Transverse colon (tissue), 4 donors: ENCODE data around the gene NKD1.
A peak's percentile ranks its signal among the peaks of the same experiment; 100 is the strongest.

ENCODE experiments used
- EP300 ChIP-seq: sonication (generic); formaldehyde crosslinking; IDR thresholded peaks from one replicate; pipeline ENCODE4 v1.6.1; 2017; ENCODE audit warnings: antibody characterized with exemption, low read depth
- POLR2A ChIP-seq: fragments of 450-650 bp; IDR thresholded peaks from one replicate; pipeline ENCODE4 v1.6.1; 2016; ENCODE audit warnings: antibody characterized with exemption, mild to moderate bottlenecking, moderate library complexity
- POLR2AphosphoS5 ChIP-seq, 3 donors: sonication (generic); formaldehyde crosslinking; IDR thresholded peaks; one replicate each; pipeline ENCODE4 v1.6.1; 2016; ENCODE audit warnings: antibody characterized with exemption in 3 of 3
- TF ChIP-seq, protein P1 (sequence below), 5 experiments: fragments of 200-600 bp in 3 of 5; fragments of 450-650 bp in 2 of 5; sonication (generic) in 3 of 5; IDR thresholded peaks; 1 replicate in 2 of 5; 2 replicates in 3 of 5; pipeline ENCODE4 v1.5.1; 2016 to 2017; ENCODE audit warnings: antibody characterized with exemption in 5 of 5, inconsistent platforms in 3 of 5, mild to moderate bottlenecking in 2 of 5, moderate library complexity in 1 of 5

DNA sequence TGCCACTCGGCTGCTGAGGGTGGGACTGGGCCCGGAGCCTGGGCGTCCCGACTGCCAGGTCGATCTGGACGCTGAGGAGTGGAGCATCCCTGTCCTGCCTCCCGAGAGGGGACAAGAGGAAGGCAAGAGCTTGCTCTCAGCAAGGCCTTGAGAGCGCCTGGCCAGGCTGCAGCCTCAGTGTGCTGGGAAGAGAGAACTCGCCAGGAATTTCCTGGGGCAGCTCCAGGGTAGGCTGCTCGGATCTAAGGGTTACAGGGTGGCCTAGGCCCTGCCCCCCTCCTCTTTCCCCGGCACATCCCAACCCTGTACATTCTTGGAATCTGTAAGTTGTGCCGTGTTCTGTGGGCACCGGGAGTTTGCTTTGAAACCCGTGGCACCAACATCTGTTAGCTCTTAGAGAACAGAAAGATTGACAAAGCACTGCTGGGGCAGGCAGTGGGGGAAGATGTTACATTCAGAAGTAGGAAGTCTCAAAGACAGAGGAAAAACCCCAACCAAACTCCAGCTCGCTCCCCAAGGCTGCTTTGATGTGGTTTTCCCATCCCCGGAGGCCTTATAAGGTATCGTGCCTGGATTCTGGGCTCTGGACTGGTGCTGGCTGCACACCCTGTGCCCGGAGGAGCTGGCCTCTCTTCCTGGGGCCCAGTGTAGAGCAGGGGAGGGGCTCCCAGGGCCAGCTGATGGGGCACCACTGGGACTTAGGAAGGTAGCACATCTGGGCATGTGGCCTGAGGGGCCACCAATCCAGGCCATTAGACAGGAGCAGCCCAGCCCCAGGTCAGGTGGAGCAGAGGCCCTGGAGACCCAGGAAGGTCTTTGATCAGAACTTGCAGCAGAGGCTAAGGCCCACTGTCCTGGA is 55.2 kb downstream of the NKD1 start:
- TF ChIP-seq POLR2A: no peak
- TF ChIP-seq, protein P1, sequence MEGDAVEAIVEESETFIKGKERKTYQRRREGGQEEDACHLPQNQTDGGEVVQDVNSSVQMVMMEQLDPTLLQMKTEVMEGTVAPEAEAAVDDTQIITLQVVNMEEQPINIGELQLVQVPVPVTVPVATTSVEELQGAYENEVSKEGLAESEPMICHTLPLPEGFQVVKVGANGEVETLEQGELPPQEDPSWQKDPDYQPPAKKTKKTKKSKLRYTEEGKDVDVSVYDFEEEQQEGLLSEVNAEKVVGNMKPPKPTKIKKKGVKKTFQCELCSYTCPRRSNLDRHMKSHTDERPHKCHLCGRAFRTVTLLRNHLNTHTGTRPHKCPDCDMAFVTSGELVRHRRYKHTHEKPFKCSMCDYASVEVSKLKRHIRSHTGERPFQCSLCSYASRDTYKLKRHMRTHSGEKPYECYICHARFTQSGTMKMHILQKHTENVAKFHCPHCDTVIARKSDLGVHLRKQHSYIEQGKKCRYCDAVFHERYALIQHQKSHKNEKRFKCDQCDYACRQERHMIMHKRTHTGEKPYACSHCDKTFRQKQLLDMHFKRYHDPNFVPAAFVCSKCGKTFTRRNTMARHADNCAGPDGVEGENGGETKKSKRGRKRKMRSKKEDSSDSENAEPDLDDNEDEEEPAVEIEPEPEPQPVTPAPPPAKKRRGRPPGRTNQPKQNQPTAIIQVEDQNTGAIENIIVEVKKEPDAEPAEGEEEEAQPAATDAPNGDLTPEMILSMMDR (IDR thresholded peaks at IDR 0.05): no peak
- TF ChIP-seq POLR2AphosphoS5 (IDR thresholded peaks at IDR 0.05): peak in 2 of 3 donors; percentile 13 to 43
- TF ChIP-seq EP300: no peak
